Caco-2 (cell line): ENCODE results near the gene TDRD12. TPM values are rescaled to one million over a fixed set of nuclear protein-coding genes. Genes with fewer than 3 reads are reported as not detected.

Experiments
- BruUV-seq: library from RNA; stranded (reverse); fragments of 400-500 nt; replicated peaks from 2 replicates; lab custom pipeline; 2021; lab: Mats Ljungman, UMichigan
- CTCF ChIA-PET: fragments of 300-600 bp; sonication (Branson Sonifier 250); formaldehyde crosslinking; loops from one replicate; lab custom pipeline; 2022; ENCODE audit warnings: antibody characterized with exemption; lab: Charles Lee
- POLR2A ChIA-PET: fragments of 300-600 bp; sonication (Branson Sonifier 250); formaldehyde crosslinking; loops from one replicate; lab custom pipeline; 2022; ENCODE audit warnings: antibody characterized with exemption; lab: Charles Lee
- DNase-seq, 2 experiments: peaks; one replicate each; pipeline versions ENCODE4 v3.0.0 to v3.0.0-alpha.2; 2020 to 2022
- H3K27me3 ChIP-seq: replicated peaks from 2 replicates; pipeline ENCODE4 v1.6.0; 2011; ENCODE audit warnings: low read length; ENCODE audit not compliant: control insufficient read depth, insufficient read depth
- H3K36me3 ChIP-seq: 2 replicates; pipeline ENCODE4 v1.5.1; 2011; ENCODE audit warnings: low read length; ENCODE audit not compliant: control insufficient read depth, insufficient read depth
- H3K4me1 ChIP-seq: fragments of 250-450 bp; sonication (Bioruptor Pico); 2 replicates; pipeline ENCODE4 v1.5.1; 2020; ENCODE audit warnings: mild to moderate bottlenecking
- H3K4me3 ChIP-seq: 2 replicates; pipeline ENCODE4 v1.5.1; 2011; ENCODE audit warnings: low read depth, mild to moderate bottlenecking, control low read depth, low read length
- H3K9me3 ChIP-seq: fragments of 250-450 bp; sonication (Bioruptor Pico); 2 replicates; pipeline ENCODE4 v1.5.1; 2020; ENCODE audit warnings: mild to moderate bottlenecking, moderate library complexity
- H3K27ac Mint-ChIP-seq: one replicate; pipeline ENCODE4 v1.8.0; 2022; ENCODE audit warnings: mixed read lengths; ENCODE audit not compliant: unreplicated experiment
- H3K27me3 Mint-ChIP-seq: one replicate; pipeline ENCODE4 v1.8.0; 2022; ENCODE audit warnings: mixed read lengths; ENCODE audit not compliant: insufficient read depth, unreplicated experiment
- H3K36me3 Mint-ChIP-seq: one replicate; pipeline ENCODE4 v1.8.0; 2022; ENCODE audit warnings: mild to moderate bottlenecking, mixed read lengths; ENCODE audit not compliant: insufficient read depth, unreplicated experiment
- H3K4me1 Mint-ChIP-seq: one replicate; pipeline ENCODE4 v1.8.0; 2022; ENCODE audit warnings: low read depth, mixed read lengths; ENCODE audit not compliant: unreplicated experiment
- H3K4me3 Mint-ChIP-seq: one replicate; pipeline ENCODE4 v1.8.0; 2022; ENCODE audit warnings: mild to moderate bottlenecking, moderate library complexity, mixed read lengths; ENCODE audit not compliant: unreplicated experiment
- H3K9me3 Mint-ChIP-seq: one replicate; pipeline ENCODE4 v1.8.0; 2022; ENCODE audit warnings: mixed read lengths; ENCODE audit not compliant: unreplicated experiment
- intact Hi-C: fragments of 100-400 bp; cut with micrococcal nuclease; formaldehyde crosslinking; loops from one replicate; pipeline ENCODE4 v1.10.0; 2022; ENCODE audit not compliant: unreplicated experiment
- total RNA-seq: library from RNA; stranded (reverse); gene quantifications from 2 replicates; pipeline ENCODE4 v1.2.3, GENCODE V29; 2022
- TF ChIP-seq, protein P1 (sequence below), 2 experiments: fragments of 200-600 bp in 1 of 2; IDR thresholded peaks; 1 replicate in 1 of 2; 2 replicates in 1 of 2; pipeline versions ENCODE4 v1.5.1 to v1.8.0; 2011 to 2022; ENCODE audit warnings: antibody characterized with exemption in 1 of 2, control low read depth in 1 of 2, inconsistent platforms in 1 of 2, low read depth in 1 of 2, low read length in 1 of 2, mild to moderate bottlenecking in 1 of 2, moderate library complexity in 1 of 2; ENCODE audit not compliant: insufficient read depth in 1 of 2, severe bottlenecking in 1 of 2, unreplicated experiment in 1 of 2

The TDRD12 gene
- total RNA-seq, 1 experiment from 2014 or later = 0.11 TPM

DNA sequence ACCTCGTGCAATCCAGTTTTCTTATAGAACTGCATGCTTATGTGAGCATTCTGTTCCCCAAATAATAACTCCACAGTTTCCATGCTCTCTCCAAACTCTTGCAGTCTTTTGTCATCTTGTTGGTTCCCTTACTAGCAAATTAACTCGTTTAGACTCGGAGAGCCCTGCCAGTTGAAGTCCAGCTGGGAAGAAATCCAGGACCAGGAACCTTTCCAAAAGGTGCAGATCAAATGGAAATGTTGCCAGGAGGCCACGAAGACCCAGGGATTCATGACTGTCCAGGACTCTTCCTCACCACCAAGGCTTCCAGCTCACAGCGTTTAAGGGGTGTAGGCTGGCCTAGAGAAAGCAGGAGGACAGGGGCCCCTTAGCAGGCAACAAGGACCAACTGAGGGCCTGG is 2.1 kb upstream of the TDRD12 start:
- CTCF ChIA-PET = no interaction called here
- intact Hi-C loops = no loop called here
- Mint-ChIP-seq H3K4me3 (no peak overlapping the region), H3K27me3 (no peaks in the 10 kb centered on the region), H3K4me1 (peaks cover 11% of the 10 kb centered on the region), H3K36me3 (peaks cover 34% of the 10 kb centered on the region), H3K9me3 (no peaks in the 10 kb centered on the region), H3K27ac (no peak overlapping the region)
- no peaks in the 10 kb centered on the region for H3K27me3 ChIP-seq
- H3K4me3 ChIP-seq = no peak overlapping the region
- no TSS peak for BruUV-seq
- no peak for DNase-seq
- TF ChIP-seq, protein P1, sequence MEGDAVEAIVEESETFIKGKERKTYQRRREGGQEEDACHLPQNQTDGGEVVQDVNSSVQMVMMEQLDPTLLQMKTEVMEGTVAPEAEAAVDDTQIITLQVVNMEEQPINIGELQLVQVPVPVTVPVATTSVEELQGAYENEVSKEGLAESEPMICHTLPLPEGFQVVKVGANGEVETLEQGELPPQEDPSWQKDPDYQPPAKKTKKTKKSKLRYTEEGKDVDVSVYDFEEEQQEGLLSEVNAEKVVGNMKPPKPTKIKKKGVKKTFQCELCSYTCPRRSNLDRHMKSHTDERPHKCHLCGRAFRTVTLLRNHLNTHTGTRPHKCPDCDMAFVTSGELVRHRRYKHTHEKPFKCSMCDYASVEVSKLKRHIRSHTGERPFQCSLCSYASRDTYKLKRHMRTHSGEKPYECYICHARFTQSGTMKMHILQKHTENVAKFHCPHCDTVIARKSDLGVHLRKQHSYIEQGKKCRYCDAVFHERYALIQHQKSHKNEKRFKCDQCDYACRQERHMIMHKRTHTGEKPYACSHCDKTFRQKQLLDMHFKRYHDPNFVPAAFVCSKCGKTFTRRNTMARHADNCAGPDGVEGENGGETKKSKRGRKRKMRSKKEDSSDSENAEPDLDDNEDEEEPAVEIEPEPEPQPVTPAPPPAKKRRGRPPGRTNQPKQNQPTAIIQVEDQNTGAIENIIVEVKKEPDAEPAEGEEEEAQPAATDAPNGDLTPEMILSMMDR (IDR thresholded peaks at IDR 0.05; ENCODE audit: insufficient read depth in 1 of 2, low read depth in 1 of 2, low read length in 1 of 2, severe bottlenecking in 1 of 2, unreplicated experiment in 1 of 2) = no peak
- no peaks in the 10 kb centered on the region for H3K9me3 ChIP-seq
- H3K36me3 ChIP-seq = no peaks in the 10 kb centered on the region; the same call in 1 of the 2 replicates
- POLR2A ChIA-PET = no interaction called here
- peaks cover 7% of the 10 kb centered on the region; the same call in 1 of the 2 replicates for H3K4me1 ChIP-seq

GRCh38 chr19:32718286-32718685 is 1.3 kb upstream of the TDRD12 start:
- H3K27me3 Mint-ChIP-seq = no peaks in the 10 kb centered on the region
- no peak for DNase-seq
- H3K4me1 Mint-ChIP-seq = peaks cover 11% of the 10 kb centered on the region
- Histone ChIP-seq H3K4me1 (peaks cover 7% of the 10 kb centered on the region; the same call in 1 of the 2 replicates), H3K9me3 (no peaks in the 10 kb centered on the region), H3K36me3 (no peaks in the 10 kb centered on the region; the same call in 1 of the 2 replicates), H3K4me3 (no peak overlapping the region), H3K27me3 (no peaks in the 10 kb centered on the region)
- no TSS peak for BruUV-seq
- POLR2A ChIA-PET = no interaction called here
- intact Hi-C loops = no loop called here
- H3K27ac Mint-ChIP-seq = no peak overlapping the region
- H3K36me3 Mint-ChIP-seq = peaks cover 26% of the 10 kb centered on the region
- no peaks in the 10 kb centered on the region for H3K9me3 Mint-ChIP-seq
- no peak overlapping the region for H3K4me3 Mint-ChIP-seq
- CTCF ChIA-PET = no interaction called here
- TF ChIP-seq, protein P1 (IDR thresholded peaks at IDR 0.05; ENCODE audit: insufficient read depth in 1 of 2, low read depth in 1 of 2, low read length in 1 of 2, severe bottlenecking in 1 of 2, unreplicated experiment in 1 of 2) = no peak

DNA sequence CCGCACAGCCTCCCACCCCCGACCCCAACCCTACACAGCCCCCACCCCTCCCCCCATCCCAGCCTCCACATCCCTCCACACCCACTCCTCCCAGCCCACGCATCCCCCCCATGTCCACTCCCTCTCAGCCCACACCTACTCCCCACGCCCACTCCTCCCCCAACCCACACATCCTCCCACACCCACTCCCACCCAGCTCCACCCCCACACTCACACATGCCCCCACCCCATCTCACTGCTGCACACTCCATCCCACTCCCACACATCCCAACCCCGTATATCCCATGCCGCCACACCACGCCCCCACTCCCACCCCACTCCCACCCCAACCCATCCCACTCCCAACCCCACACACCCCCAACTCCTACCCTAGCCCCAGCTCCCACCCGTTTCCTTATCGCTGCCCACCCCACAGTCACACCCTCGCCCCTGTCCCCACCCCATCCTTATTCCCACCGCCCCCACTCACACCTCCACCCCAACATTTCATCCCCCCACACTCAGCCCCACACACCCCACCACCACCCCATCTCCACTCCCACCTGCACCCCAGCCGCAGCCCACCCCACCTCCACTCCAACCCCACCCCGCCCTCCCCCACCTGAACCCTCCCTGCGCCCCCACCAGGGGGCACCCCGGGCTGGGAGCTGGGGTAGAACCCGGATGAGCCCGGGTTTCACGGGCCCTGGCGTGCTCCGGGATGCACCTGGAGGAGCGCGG is 809 bp downstream of the TDRD12 start:
- CTCF ChIA-PET = no interaction called here
- POLR2A ChIA-PET = no interaction called here
- Histone ChIP-seq H3K36me3 (no peaks in the 10 kb centered on the region), H3K9me3 (peaks cover under 1% of the 10 kb centered on the region; the same call in 1 of the 2 replicates), H3K4me3 (no peak overlapping the region), H3K27me3 (no peaks in the 10 kb centered on the region), H3K4me1 (peaks cover 7% of the 10 kb centered on the region; the same call in 1 of the 2 replicates)
- H3K4me3 Mint-ChIP-seq = no peak overlapping the region
- no peaks in the 10 kb centered on the region for H3K27me3 Mint-ChIP-seq
- no TSS peak for BruUV-seq
- intact Hi-C loops = no loop called here
- H3K9me3 Mint-ChIP-seq = no peaks in the 10 kb centered on the region
- peaks cover 9% of the 10 kb centered on the region for H3K36me3 Mint-ChIP-seq
- H3K27ac Mint-ChIP-seq = no peak overlapping the region
- TF ChIP-seq, protein P1 (IDR thresholded peaks at IDR 0.05; ENCODE audit: insufficient read depth in 1 of 2, low read depth in 1 of 2, low read length in 1 of 2, severe bottlenecking in 1 of 2, unreplicated experiment in 1 of 2) = no peak
- H3K4me1 Mint-ChIP-seq = peaks cover 11% of the 10 kb centered on the region
- no peak for DNase-seq
